ENCODE data around the gene ESYT2. TPM values are rescaled to one million over a fixed set of nuclear protein-coding genes. Genes with fewer than 3 reads are reported as not detected.

ESYT2 gene
- polyA plus RNA-seq, 3 donors: 14.0 to 24.1 (median 22.0) TPM

- Histone ChIP-seq H3K36me3 (replicated peaks in 1 of 2; ENCODE audit: control insufficient read depth in 1 of 2, insufficient read depth in 2 of 2, low read length in 2 of 2) (no peaks in the 10 kb centered on the region), H3K9ac (ENCODE audit: insufficient read depth, low read length, poor library complexity, severe bottlenecking) (no peak overlapping the region), H3K27ac (ENCODE audit: low read depth in 1 of 2, low read length in 2 of 2) (no peak overlapping the region), H3K4me3 (replicated peaks in 1 of 3; ENCODE audit: low read depth in 2 of 3, low read length in 3 of 3) (no peak overlapping the region), H4K20me1 (ENCODE audit: insufficient read depth, low read length) (no peaks in the 10 kb centered on the region), H3K9me3 (replicated peaks in 1 of 2; ENCODE audit: control insufficient read depth in 1 of 2, insufficient read depth in 1 of 2, low read length in 2 of 2) (peaks cover 0 to 11% of the 10 kb centered on the region in 2 donors), H2AFZ (ENCODE audit: insufficient read depth, low read depth, low read length, poor library complexity, severe bottlenecking) (no peak overlapping the region), H3K27me3 (ENCODE audit: control insufficient read depth in 2 of 2, insufficient read depth in 2 of 2, low read length in 2 of 2) (no peaks in the 10 kb centered on the region), H3K4me2 (replicated peaks; ENCODE audit: extremely low read depth, low read length, poor library complexity, severe bottlenecking) (no peak overlapping the region), H3K79me2 (ENCODE audit: insufficient read depth, low read length) (no peaks in the 10 kb centered on the region), H3K4me1 (ENCODE audit: control insufficient read depth in 1 of 2, insufficient read depth in 2 of 2, low read length in 2 of 2) (no peaks in the 10 kb centered on the region)
- WGBS (ENCODE audit: insufficient coverage): 93% methylated on average over 4 of the region's 5 CpGs
- H3K9me3 Mint-ChIP-seq: peaks cover 3 to 12% (median 5%) of the 10 kb centered on the region in 7 donors
- no peaks in the 10 kb centered on the region for H3K36me3 Mint-ChIP-seq
- intact Hi-C loops (cut with micrococcal nuclease): no loop called here
- TF ChIP-seq CTCF (IDR thresholded peaks at IDR 0.05): no peak
- H3K27me3 Mint-ChIP-seq (ENCODE audit: low read depth in 3 of 3): peaks cover 0 to 7% (median 3%) of the 10 kb centered on the region in 3 donors
- peaks cover 4% of the 10 kb centered on the region for H3K4me1 Mint-ChIP-seq
- H3K27ac Mint-ChIP-seq: no peak overlapping the region
- DNase-seq: no peak
- no peak overlapping the region for H3K4me3 Mint-ChIP-seq
Observed at GRCh38 chr7:158849442-158849767, 20.1 kb upstream of the ESYT2 start.

- Histone ChIP-seq H3K4me1 (ENCODE audit: control insufficient read depth in 1 of 2, insufficient read depth in 2 of 2, low read length in 2 of 2) (no peaks in the 10 kb centered on the region), H2AFZ (ENCODE audit: insufficient read depth, low read depth, low read length, poor library complexity, severe bottlenecking) (no peak overlapping the region), H3K79me2 (ENCODE audit: insufficient read depth, low read length) (no peaks in the 10 kb centered on the region), H3K27me3 (ENCODE audit: control insufficient read depth in 2 of 2, insufficient read depth in 2 of 2, low read length in 2 of 2) (no peaks in the 10 kb centered on the region), H3K27ac (ENCODE audit: low read depth in 1 of 2, low read length in 2 of 2) (no peak overlapping the region), H3K9me3 (replicated peaks in 1 of 2; ENCODE audit: control insufficient read depth in 1 of 2, insufficient read depth in 1 of 2, low read length in 2 of 2) (peaks cover 0 to 11% of the 10 kb centered on the region in 2 donors), H3K4me3 (replicated peaks in 1 of 3; ENCODE audit: low read depth in 2 of 3, low read length in 3 of 3) (no peak overlapping the region), H3K9ac (ENCODE audit: insufficient read depth, low read length, poor library complexity, severe bottlenecking) (no peak overlapping the region), H3K4me2 (replicated peaks; ENCODE audit: extremely low read depth, low read length, poor library complexity, severe bottlenecking) (no peak overlapping the region), H4K20me1 (ENCODE audit: insufficient read depth, low read length) (no peaks in the 10 kb centered on the region), H3K36me3 (replicated peaks in 1 of 2; ENCODE audit: control insufficient read depth in 1 of 2, insufficient read depth in 2 of 2, low read length in 2 of 2) (no peaks in the 10 kb centered on the region)
- DNase-seq: no peak
- peaks cover 3 to 12% (median 5%) of the 10 kb centered on the region in 7 donors for H3K9me3 Mint-ChIP-seq
- no peak overlapping the region for H3K4me3 Mint-ChIP-seq
- H3K27ac Mint-ChIP-seq: peak overlapping the region in 1 of 7 donors; percentile 69
- no peaks in the 10 kb centered on the region for H3K27me3 Mint-ChIP-seq (ENCODE audit: low read depth in 3 of 3)
- peaks cover 7% of the 10 kb centered on the region for H3K4me1 Mint-ChIP-seq
- intact Hi-C loops (cut with micrococcal nuclease): no loop called here
- H3K36me3 Mint-ChIP-seq: no peaks in the 10 kb centered on the region
- WGBS (ENCODE audit: insufficient coverage): no CpG with 5 or more reads among the region's 1 CpG
- TF ChIP-seq CTCF (IDR thresholded peaks at IDR 0.05): no peak
Observed at GRCh38 chr7:158847451-158847866, 18.1 kb upstream of the ESYT2 start.

Data from CD14-positive monocyte (primary cell).